Myocyte (in vitro differentiated cells): Measurements from ENCODE around the gene ZFP3. TPM values are rescaled to one million over a fixed set of nuclear protein-coding genes. Genes with fewer than 3 reads are reported as not detected.
A peak's percentile ranks its signal among the peaks of the same experiment; 100 is the strongest.
"Not testable (repeated sequence)": the region's sequence is repeated elsewhere in the genome, so short reads cannot be mapped to it uniquely, and the experiment has no call there.

Source experiments
- DNase-seq: peaks from one replicate; pipeline ENCODE4 v3.0.0-alpha.2; 2012; ENCODE audit warnings: low read depth
- total RNA-seq: library from RNA; depleted of rRNA; stranded (reverse); fragments of >200 nt; gene quantifications from 2 replicates; pipeline ENCODE4 v1.2.3, GENCODE V29; 2014

Gene ZFP3
- total RNA-seq, 1 donor from 2014 or later = 0.32 TPM

GRCh38 chr17:5077275-5077674 is 992 bp upstream of the ZFP3 start:
- DNase-seq = not testable (repeated sequence)

- DNase-seq = no peak
These were observed 524 bp upstream of the ZFP3 start for GRCh38 chr17:5077781-5078105.

GRCh38 chr17:5080591-5080990 is 2.3 kb downstream of the ZFP3 start:
- DNase-seq = no peak

- no peak for DNase-seq
These were observed 14.1 kb downstream of the ZFP3 start for GRCh38 chr17:5092218-5093010.

GRCh38 chr17:5096731-5097100 is 18.4 kb downstream of the ZFP3 start:
- no peak for DNase-seq

- no peak for DNase-seq
These were observed 19.0 kb downstream of the ZFP3 start for GRCh38 chr17:5097101-5097834.

- DNase-seq = no peak
These were observed 21.0 kb downstream of the ZFP3 start for GRCh38 chr17:5099271-5099670.

GRCh38 chr17:5100832-5101231 is 22.6 kb downstream of the ZFP3 start:
- DNase-seq = no peak

GRCh38 chr17:5110816-5111215 is 32.5 kb downstream of the ZFP3 start:
- DNase-seq = no peak

GRCh38 chr17:5111402-5112204 is 33.3 kb downstream of the ZFP3 start, which contains the start of gene ZNF232:
TSS of gene ZNF232 (minus strand) at chr17:5111878. CDS start at chr17:5111822, 56 bp downstream.
- DNase-seq = peak; percentile 96

- DNase-seq = no peak
These were observed 37.7 kb downstream of the ZFP3 start, which contains the start of gene USP6 for GRCh38 chr17:5115673-5116651. TSS of gene USP6 (plus strand) at chr17:5116032. CDS start at chr17:5130368, 14,336 bp downstream.

- DNase-seq = no peak
These were observed 40.0 kb downstream of the ZFP3 start for GRCh38 chr17:5118219-5118618.

- DNase-seq = no peak
These were observed 41.8 kb downstream of the ZFP3 start for GRCh38 chr17:5120036-5120435.

GRCh38 chr17:5120436-5121185 is 42.3 kb downstream of the ZFP3 start:
- peak; percentile 80 for DNase-seq

- no peak for DNase-seq
These were observed 43.0 kb downstream of the ZFP3 start for GRCh38 chr17:5121186-5121841.

GRCh38 chr17:5122056-5122455 is 43.8 kb downstream of the ZFP3 start:
- DNase-seq = not testable (repeated sequence)

- DNase-seq = peak; percentile 41
These were observed 44.5 kb downstream of the ZFP3 start for GRCh38 chr17:5122586-5123342.

GRCh38 chr17:5123343-5124124 is 45.3 kb downstream of the ZFP3 start:
- no peak for DNase-seq
